ENCODE results near the gene MTHFD1L.

DNA sequence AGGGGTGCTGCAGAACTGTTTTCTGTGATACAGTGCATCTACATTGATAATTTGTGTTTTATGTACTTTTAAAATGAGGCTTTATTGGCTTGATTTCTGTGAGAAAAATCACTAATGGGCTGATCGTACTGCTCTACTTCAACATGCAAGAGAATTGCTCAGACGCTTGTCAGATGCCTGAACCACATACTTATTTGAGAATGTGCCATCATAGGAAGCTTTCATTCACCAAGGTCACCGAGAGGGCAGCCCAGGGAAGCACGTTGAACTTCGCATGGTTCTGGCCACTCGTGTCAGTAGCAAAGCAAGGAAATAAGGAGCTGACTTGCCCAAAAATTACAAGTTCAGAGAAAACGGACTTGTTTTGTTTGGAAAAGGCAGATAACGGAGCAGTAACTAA is 205.8 kb downstream of the MTHFD1L start:
- TF ChIP-seq POLR2AphosphoS5 (IDR thresholded peaks at IDR 0.05; ENCODE audit: borderline replicate concordance, low read depth, low read length) (no peak), FOXP2 (optimal IDR thresholded peaks at IDR 0.05; ENCODE audit: control extremely low read depth, extremely low read length, insufficient read depth) (no peak), EZH2 (IDR thresholded peaks at IDR 0.05) (no peak)
